ENCODE results near the gene CWF19L2. TPM values are rescaled to one million over a fixed set of nuclear protein-coding genes. Genes with fewer than 3 reads are reported as not detected.

CWF19L2 gene
- total RNA-seq, 1 experiment from 2014 or later: 18.4 TPM

GRCh38 chr11:107496011-107496410 lies 38.4 kb upstream of the CWF19L2 start:
- Histone ChIP-seq H4K20me1 (ENCODE audit: control insufficient read depth, insufficient read depth, insufficient read length) (no peaks in the 10 kb centered on the region), H3K14ac (ENCODE audit: insufficient read depth, low read length) (no peak overlapping the region), H2AFZ (ENCODE audit: low read length) (no peak overlapping the region), H3T11ph (ENCODE audit: low read length) (no peak overlapping the region), H2AK5ac (ENCODE audit: insufficient read length, low read length) (no peak overlapping the region), H2BK20ac (ENCODE audit: low read depth, low read length, poor library complexity, severe bottlenecking) (no peak overlapping the region), H3K4me1 (ENCODE audit: insufficient read depth, low read length) (no peaks in the 10 kb centered on the region), H4K5ac (ENCODE audit: insufficient read length, low read depth, low read length) (no peak overlapping the region), H3K27me3 (ENCODE audit: insufficient read depth, low read length) (no peaks in the 10 kb centered on the region), H3K4me2 (ENCODE audit: insufficient read depth, insufficient read length, low read length) (no peak overlapping the region), H3K79me2 (ENCODE audit: insufficient read depth, low read length) (no peaks in the 10 kb centered on the region), H3K23me2 (ENCODE audit: insufficient read length, low read depth, low read length, poor library complexity, severe bottlenecking) (no peaks in the 10 kb centered on the region), H3K9ac (ENCODE audit: extremely low read depth, insufficient read length, low read length) (no peak overlapping the region), H2BK12ac (ENCODE audit: insufficient read length, low read depth, low read length) (no peak overlapping the region), H2BK5ac (ENCODE audit: insufficient read length, low read length) (no peak overlapping the region), H2BK15ac (ENCODE audit: low read depth, low read length) (no peak overlapping the region), H3K18ac (ENCODE audit: insufficient read length, low read depth, low read length) (no peak overlapping the region), H3K23ac (ENCODE audit: insufficient read length, low read depth, low read length) (no peak overlapping the region), H3K56ac (ENCODE audit: insufficient read length, low read depth, low read length) (no peak overlapping the region), H2BK120ac (ENCODE audit: low read depth, low read length, poor library complexity, severe bottlenecking) (no peak overlapping the region), H4K8ac (replicated peaks; ENCODE audit: insufficient read length, low read depth, low read length) (no peak overlapping the region), H4K91ac (ENCODE audit: insufficient read length, low read depth, low read length) (no peak overlapping the region), H3K27ac (ENCODE audit: insufficient read length, low read depth, low read length) (no peak overlapping the region), H3K9me3 (ENCODE audit: control insufficient read depth, low read depth, low read length) (no peaks in the 10 kb centered on the region), H3K79me1 (ENCODE audit: insufficient read depth, low read depth, low read length, poor library complexity, severe bottlenecking) (no peaks in the 10 kb centered on the region), H3K4ac (ENCODE audit: low read depth, low read length) (no peak overlapping the region)
- no CpG with 5 or more reads among the region's 4 CpGs for WGBS (ENCODE audit: extremely low coverage, insufficient read length, low lambda C conversion rate)
- no peaks in the 10 kb centered on the region for H3K4me1 Mint-ChIP-seq
- peaks cover 2 to 5% of the 10 kb centered on the region in 2 experiments; a peak in 3 of 5 replicates for H3K9me3 Mint-ChIP-seq
- H3K27me3 Mint-ChIP-seq (ENCODE audit: low read depth): no peaks in the 10 kb centered on the region
- H3K27ac Mint-ChIP-seq: no peak overlapping the region
- DNase-seq: no peak
- TF ChIP-seq CTCF (conservative IDR thresholded peaks at IDR 0.05): no peak
- H3K36me3 Mint-ChIP-seq (ENCODE audit: insufficient read depth in 1 of 3, low read depth in 3 of 3): peaks cover 1 to 7% (median 5%) of the 10 kb centered on the region in 3 experiments; a peak in 6 of 7 replicates
- no peak overlapping the region for H3K4me3 Mint-ChIP-seq

Measured in H9 (cell line).